ENCODE results near the gene AGBL4.

- TF ChIP-seq GATA2 (IDR thresholded peaks at IDR 0.05; ENCODE audit: low read depth, low read length) (no peak), GATA3 (IDR thresholded peaks at IDR 0.05; ENCODE audit: low read depth, low read length) (no peak)
Observed at GRCh38 chr1:48530727-48531351, 1492.9 kb downstream of the AGBL4 start.

All from SH-SY5Y (cell line).